Activated naive CD8-positive, alpha-beta T cell treated with anti-CD3 and anti-CD28 coated beads, Interleukin-2, amount 10 ng/mL, durations not matched to agents 7 days and 5 days (primary cell): ENCODE results near the gene SIRPA. TPM values are rescaled to one million over a fixed set of nuclear protein-coding genes. Genes with fewer than 3 reads are reported as not detected.

ENCODE experiments used
- ATAC-seq: fragments of 150-1000 bp; cut with Tn5 transposase; one replicate; pipeline ENCODE4 v1.10.0; 2021; ENCODE audit warnings: low read depth, moderate library complexity
- POLR2A ChIA-PET: fragments of 350-600 bp; sonication (Branson Sonifier 250); formaldehyde crosslinking; loops from one replicate; lab custom pipeline; 2021; ENCODE audit warnings: antibody characterized with exemption; lab: Charles Lee
- DNase-seq: peaks from one replicate; pipeline ENCODE4 v3.0.0; 2021
- H3K27ac Mint-ChIP-seq: one replicate; pipeline ENCODE4 v1.8.0; 2022; ENCODE audit warnings: mild to moderate bottlenecking, mixed read lengths
- H3K27me3 Mint-ChIP-seq: one replicate; pipeline ENCODE4 v1.8.0; 2022; ENCODE audit warnings: mild to moderate bottlenecking, moderate library complexity, mixed read lengths
- H3K36me3 Mint-ChIP-seq: one replicate; pipeline ENCODE4 v1.8.0; 2021; ENCODE audit warnings: mild to moderate bottlenecking, mixed read lengths
- H3K4me1 Mint-ChIP-seq: one replicate; pipeline ENCODE4 v1.8.0; 2021; ENCODE audit warnings: mixed read lengths
- H3K4me3 Mint-ChIP-seq: one replicate; pipeline ENCODE4 v1.8.0; 2022; ENCODE audit warnings: mild to moderate bottlenecking, moderate library complexity, mixed read lengths
- H3K9me3 Mint-ChIP-seq: one replicate; pipeline ENCODE4 v1.8.0; 2021; ENCODE audit warnings: mixed read lengths
- total RNA-seq, 2 experiments: library from RNA; stranded (reverse); gene quantifications; one replicate each; pipeline ENCODE4 v1.2.3, GENCODE V29; 2021

Gene SIRPA
- total RNA-seq, 2 experiments from 2014 or later: 1.5 to 1.6 TPM

- Mint-ChIP-seq H3K9me3 (no peaks in the 10 kb centered on the region), H3K4me1 (no peaks in the 10 kb centered on the region), H3K27me3 (peaks cover 12% of the 10 kb centered on the region), H3K36me3 (no peaks in the 10 kb centered on the region), H3K27ac (no peak overlapping the region), H3K4me3 (no peak overlapping the region)
- POLR2A ChIA-PET: no interaction called here
- ATAC-seq (no peak), DNase-seq (no peak)
These were observed 76.8 kb downstream of the SIRPA start for GRCh38 chr20:1971893-1972586.

- Mint-ChIP-seq H3K4me3 (no peak overlapping the region), H3K27ac (no peak overlapping the region), H3K27me3 (peaks cover 22% of the 10 kb centered on the region), H3K9me3 (no peaks in the 10 kb centered on the region), H3K4me1 (no peaks in the 10 kb centered on the region), H3K36me3 (no peaks in the 10 kb centered on the region)
- POLR2A ChIA-PET: no interaction called here
- no peak for DNase-seq
- ATAC-seq: no peak
These were observed 78.6 kb downstream of the SIRPA start for GRCh38 chr20:1973601-1974440.

DNA sequence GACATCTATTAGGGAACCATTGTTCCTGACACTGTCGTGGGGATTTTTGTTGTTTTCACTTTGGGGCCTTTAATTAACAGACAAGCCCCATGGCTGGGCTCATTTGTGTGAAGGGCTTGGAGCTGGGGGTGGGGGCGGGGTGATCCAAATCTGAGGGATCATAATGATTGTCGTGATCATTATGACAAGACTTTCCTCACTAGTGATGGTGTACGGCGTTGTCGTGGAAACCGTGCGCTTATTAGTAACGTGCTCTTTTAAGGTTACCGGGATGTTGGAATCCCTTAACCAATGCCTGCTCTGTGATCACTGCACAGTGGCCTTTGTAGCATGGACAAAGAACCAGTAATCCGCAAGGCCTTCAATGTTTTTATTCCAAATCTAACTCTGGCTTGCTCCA, 80.1 kb downstream of the SIRPA start:
- no peak for DNase-seq
- H3K27ac Mint-ChIP-seq: no peak overlapping the region
- POLR2A ChIA-PET: no interaction called here

GRCh38 chr20:1979106-1979778, 84.0 kb downstream of the SIRPA start:
- DNase-seq (no peak), ATAC-seq (no peak)
- no peaks in the 10 kb centered on the region for H3K9me3 Mint-ChIP-seq
- H3K4me3 Mint-ChIP-seq: no peak overlapping the region
- H3K27ac Mint-ChIP-seq: no peak overlapping the region
- H3K36me3 Mint-ChIP-seq: no peaks in the 10 kb centered on the region
- no peaks in the 10 kb centered on the region for H3K4me1 Mint-ChIP-seq
- POLR2A ChIA-PET: no interaction called here
- peaks cover 26% of the 10 kb centered on the region for H3K27me3 Mint-ChIP-seq

More for the DNA sequence above, 80.1 kb downstream of the SIRPA start:
- Mint-ChIP-seq H3K9me3 (no peaks in the 10 kb centered on the region), H3K36me3 (no peaks in the 10 kb centered on the region), H3K27me3 (peaks cover 24% of the 10 kb centered on the region), H3K4me1 (no peaks in the 10 kb centered on the region), H3K4me3 (no peak overlapping the region)
- ATAC-seq: no peak

- Mint-ChIP-seq H3K4me3 (no peak overlapping the region), H3K36me3 (no peaks in the 10 kb centered on the region), H3K27me3 (peaks cover 23% of the 10 kb centered on the region), H3K9me3 (no peaks in the 10 kb centered on the region), H3K27ac (no peak overlapping the region), H3K4me1 (no peaks in the 10 kb centered on the region)
- POLR2A ChIA-PET: no interaction called here
- DNase-seq (no peak), ATAC-seq (no peak)
These were observed 87.5 kb downstream of the SIRPA start for GRCh38 chr20:1982686-1983085.

DNA sequence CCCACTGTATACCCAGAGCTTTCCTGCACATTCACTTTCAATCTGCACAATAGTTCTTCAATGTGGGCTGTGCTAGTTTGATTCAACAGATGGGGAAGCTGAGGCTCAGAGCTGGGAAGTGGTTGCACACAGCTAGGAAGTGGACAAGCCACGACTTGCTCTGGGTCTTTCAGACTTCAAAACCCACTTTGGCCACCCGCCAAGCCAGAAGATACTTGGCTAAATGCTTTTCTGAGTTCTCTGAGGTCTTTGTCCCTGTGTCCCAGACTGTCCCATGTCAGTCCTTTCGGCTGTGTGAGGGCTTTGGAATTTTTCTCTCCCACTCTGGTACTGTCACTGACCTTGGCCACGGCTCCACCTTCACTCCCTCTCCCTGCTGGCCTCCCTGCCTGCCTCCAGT, 88.1 kb downstream of the SIRPA start:
- ATAC-seq: no peak
- Mint-ChIP-seq H3K4me1 (no peaks in the 10 kb centered on the region), H3K36me3 (no peaks in the 10 kb centered on the region), H3K27ac (no peak overlapping the region), H3K9me3 (no peaks in the 10 kb centered on the region), H3K27me3 (peaks cover 18% of the 10 kb centered on the region), H3K4me3 (no peak overlapping the region)
- DNase-seq: no peak
- POLR2A ChIA-PET: no interaction called here

- H3K36me3 Mint-ChIP-seq: no peaks in the 10 kb centered on the region
- H3K4me3 Mint-ChIP-seq: no peak overlapping the region
- POLR2A ChIA-PET: no interaction called here
- no peak overlapping the region for H3K27ac Mint-ChIP-seq
- H3K27me3 Mint-ChIP-seq: peaks cover 22% of the 10 kb centered on the region
- no peaks in the 10 kb centered on the region for H3K9me3 Mint-ChIP-seq
- H3K4me1 Mint-ChIP-seq: no peaks in the 10 kb centered on the region
- no peak for ATAC-seq
- DNase-seq: no peak
These were observed 92.6 kb downstream of the SIRPA start for GRCh38 chr20:1987826-1988225.

Other genes with a start within 250 kb of the SIRPA start
- 100 to 1,000 TPM in 1 of 2 experiments, 10 to 100 TPM in 1; 98.7 to 100 TPM for gene SIRPG, start 237.6 kb upstream of the SIRPA start, total RNA-seq
- not detected for gene PDYN, start 98.7 kb downstream of the SIRPA start, total RNA-seq
- 10 to 100 TPM; 17.0 to 18.6 TPM for gene STK35, start 206.4 kb downstream of the SIRPA start, total RNA-seq